HFFc6 (cell line): ENCODE data around the gene GOLGA8K. TPM values are rescaled to one million over a fixed set of nuclear protein-coding genes. Genes with fewer than 3 reads are reported as not detected.
"Not testable (repeated sequence)": the region's sequence is repeated elsewhere in the genome, so short reads cannot be mapped to it uniquely, and the experiment has no call there.

Source experiments
- DNase-seq: peaks from one replicate; pipeline ENCODE4 v3.0.0-alpha.2; 2018
- H3K27ac Mint-ChIP-seq: 2 replicates; pipeline ENCODE4 v1.8.0; 2020; ENCODE audit warnings: mild to moderate bottlenecking, mixed read lengths
- H3K27me3 Mint-ChIP-seq: 2 replicates; pipeline ENCODE4 v1.8.0; 2021; ENCODE audit warnings: mild to moderate bottlenecking, moderate library complexity, mixed read lengths; ENCODE audit not compliant: insufficient read depth
- H3K36me3 Mint-ChIP-seq: 2 replicates; pipeline ENCODE4 v1.8.0; 2021; ENCODE audit warnings: low read depth, mixed read lengths
- H3K4me1 Mint-ChIP-seq: 2 replicates; pipeline ENCODE4 v1.8.0; 2020; ENCODE audit warnings: low read depth, mixed read lengths
- H3K4me3 Mint-ChIP-seq: 2 replicates; pipeline ENCODE4 v1.8.0; 2020; ENCODE audit warnings: mild to moderate bottlenecking, moderate library complexity, mixed read lengths
- H3K9me3 Mint-ChIP-seq: 2 replicates; pipeline ENCODE4 v1.8.0; 2020; ENCODE audit warnings: mild to moderate bottlenecking, mixed read lengths
- total RNA-seq, 6 experiments: library from RNA; stranded (reverse); fragmentation: NEBNext Ultra II Directional; extraction: Animal tissue kit (Norgen Biotek cat#: 25700); gene quantifications; 2 replicates in 1 of 6; 3 replicates in 5 of 6; pipeline ENCODE4 v1.2.3, GENCODE V29; 2021

GOLGA8K gene
- total RNA-seq, 6 experiments from 2014 or later = not detected

GRCh38 chr15:32373707-32374106 lies 29.4 kb downstream of the GOLGA8K start:
- not testable (repeated sequence) for H3K4me1 Mint-ChIP-seq, H3K9me3 Mint-ChIP-seq, H3K36me3 Mint-ChIP-seq, H3K4me3 Mint-ChIP-seq, DNase-seq, H3K27ac Mint-ChIP-seq, H3K27me3 Mint-ChIP-seq

GRCh38 chr15:32372075-32372474 lies 31.0 kb downstream of the GOLGA8K start:
- H3K9me3 Mint-ChIP-seq, DNase-seq, H3K27me3 Mint-ChIP-seq, H3K36me3 Mint-ChIP-seq, H3K4me1 Mint-ChIP-seq, H3K4me3 Mint-ChIP-seq, H3K27ac Mint-ChIP-seq: not testable (repeated sequence)

DNA sequence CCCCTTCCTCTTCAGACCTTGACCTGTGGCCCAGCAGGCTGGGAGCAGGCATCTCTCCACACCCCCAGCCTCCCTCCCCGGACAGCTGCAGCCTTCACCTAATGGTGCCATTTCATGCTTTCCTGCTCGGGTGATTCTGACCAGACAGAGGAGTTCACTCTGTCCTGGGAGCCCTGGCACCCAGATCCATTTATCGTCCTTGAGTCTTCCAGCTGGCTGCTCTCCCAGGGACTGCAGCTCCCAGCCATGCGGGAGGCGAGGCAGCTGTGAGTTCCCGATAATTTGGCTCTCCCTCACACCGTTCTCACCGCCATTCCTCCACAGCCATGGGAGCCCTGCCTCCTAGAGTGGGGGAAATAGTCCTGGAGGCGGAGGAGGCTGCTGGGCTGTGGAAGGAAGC lies 32.6 kb downstream of the GOLGA8K start:
- not testable (repeated sequence) for H3K4me1 Mint-ChIP-seq, H3K9me3 Mint-ChIP-seq, H3K27ac Mint-ChIP-seq, H3K36me3 Mint-ChIP-seq, DNase-seq, H3K27me3 Mint-ChIP-seq, H3K4me3 Mint-ChIP-seq

- H3K4me3 Mint-ChIP-seq, H3K27me3 Mint-ChIP-seq, H3K27ac Mint-ChIP-seq, H3K36me3 Mint-ChIP-seq, H3K9me3 Mint-ChIP-seq, H3K4me1 Mint-ChIP-seq, DNase-seq: not testable (repeated sequence)
Measured at GRCh38 chr15:32370064-32370463, 33.0 kb downstream of the GOLGA8K start.

DNA sequence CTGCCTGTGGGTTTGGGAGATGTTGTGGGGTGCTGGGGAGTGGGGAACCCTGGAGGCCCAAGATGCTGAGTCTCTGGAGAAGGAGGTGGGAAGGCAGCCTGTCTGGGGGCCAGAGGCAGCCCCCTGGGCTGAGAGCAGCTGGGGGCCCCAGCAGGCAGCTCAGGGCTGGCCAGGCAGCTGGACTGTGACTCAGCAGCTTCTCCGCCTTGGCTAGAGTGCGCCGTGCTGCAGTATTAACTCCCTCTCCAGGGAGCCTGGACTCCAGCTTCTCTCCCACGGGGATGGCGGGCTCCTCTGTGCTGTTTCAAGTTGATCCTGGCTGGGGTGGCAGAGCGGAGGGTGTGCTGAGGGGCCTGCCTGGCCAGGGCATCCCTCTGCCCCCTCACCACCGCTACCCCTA lies 36.6 kb downstream of the GOLGA8K start:
- not testable (repeated sequence) for H3K9me3 Mint-ChIP-seq, H3K4me1 Mint-ChIP-seq, H3K27me3 Mint-ChIP-seq, DNase-seq, H3K36me3 Mint-ChIP-seq, H3K27ac Mint-ChIP-seq, H3K4me3 Mint-ChIP-seq

DNA sequence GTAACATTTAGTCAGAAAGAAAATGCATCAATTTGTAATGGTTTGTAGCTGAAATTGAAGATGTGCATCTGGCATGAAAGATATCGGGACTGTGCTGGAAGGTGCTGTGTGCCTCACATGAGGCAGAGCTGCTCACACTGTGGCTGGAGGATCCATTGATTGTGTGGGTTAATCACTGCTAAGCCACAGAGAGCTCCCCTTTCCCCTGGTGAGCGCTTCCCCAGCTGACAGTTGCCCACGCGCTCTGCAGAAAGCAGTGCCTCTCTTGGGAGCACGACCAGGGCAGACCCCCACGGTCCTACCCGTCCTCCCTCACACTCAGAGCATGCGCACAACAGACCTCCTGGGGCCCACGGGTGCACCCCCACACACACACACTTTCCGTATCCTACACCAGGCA lies 37.1 kb downstream of the GOLGA8K start:
- not testable (repeated sequence) for H3K4me1 Mint-ChIP-seq, H3K27me3 Mint-ChIP-seq, H3K9me3 Mint-ChIP-seq, H3K27ac Mint-ChIP-seq, H3K36me3 Mint-ChIP-seq, DNase-seq, H3K4me3 Mint-ChIP-seq

- H3K4me3 Mint-ChIP-seq, DNase-seq, H3K27me3 Mint-ChIP-seq, H3K36me3 Mint-ChIP-seq, H3K9me3 Mint-ChIP-seq, H3K27ac Mint-ChIP-seq, H3K4me1 Mint-ChIP-seq: not testable (repeated sequence)
Measured at GRCh38 chr15:32364944-32365343, 38.1 kb downstream of the GOLGA8K start.

GRCh38 chr15:32363449-32363848 lies 39.6 kb downstream of the GOLGA8K start:
- DNase-seq, H3K27ac Mint-ChIP-seq, H3K4me3 Mint-ChIP-seq, H3K36me3 Mint-ChIP-seq, H3K4me1 Mint-ChIP-seq, H3K9me3 Mint-ChIP-seq, H3K27me3 Mint-ChIP-seq: not testable (repeated sequence)

- H3K9me3 Mint-ChIP-seq, H3K27me3 Mint-ChIP-seq, DNase-seq, H3K27ac Mint-ChIP-seq, H3K4me3 Mint-ChIP-seq, H3K4me1 Mint-ChIP-seq, H3K36me3 Mint-ChIP-seq: not testable (repeated sequence)
Measured at GRCh38 chr15:32361662-32362061, 41.4 kb downstream of the GOLGA8K start.

DNA sequence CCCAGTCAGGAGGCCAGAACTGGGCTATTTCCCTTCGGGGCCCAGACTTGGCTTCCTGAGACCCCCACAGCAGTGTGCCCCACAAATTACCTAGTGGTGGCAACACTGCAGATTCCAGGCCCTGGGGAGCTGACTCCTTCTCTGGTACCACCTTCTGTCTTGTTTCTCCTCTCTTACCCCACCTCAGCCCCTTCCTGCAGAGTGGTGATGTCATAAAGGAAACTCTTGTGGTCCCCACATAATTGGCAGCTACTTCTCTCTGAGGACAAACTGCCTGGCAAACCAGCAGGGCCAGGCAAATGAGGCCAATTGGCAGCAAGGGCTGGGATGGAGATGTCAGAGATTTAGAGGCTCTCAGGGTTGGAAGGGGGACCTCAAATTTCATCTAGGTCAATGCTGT lies 44.6 kb downstream of the GOLGA8K start:
- not testable (repeated sequence) for H3K36me3 Mint-ChIP-seq, H3K27me3 Mint-ChIP-seq, H3K4me1 Mint-ChIP-seq, H3K27ac Mint-ChIP-seq, DNase-seq, H3K4me3 Mint-ChIP-seq, H3K9me3 Mint-ChIP-seq

GRCh38 chr15:32356909-32357308 lies 46.2 kb downstream of the GOLGA8K start:
- H3K4me1 Mint-ChIP-seq, H3K36me3 Mint-ChIP-seq, H3K27me3 Mint-ChIP-seq, DNase-seq, H3K9me3 Mint-ChIP-seq, H3K4me3 Mint-ChIP-seq, H3K27ac Mint-ChIP-seq: not testable (repeated sequence)

DNA sequence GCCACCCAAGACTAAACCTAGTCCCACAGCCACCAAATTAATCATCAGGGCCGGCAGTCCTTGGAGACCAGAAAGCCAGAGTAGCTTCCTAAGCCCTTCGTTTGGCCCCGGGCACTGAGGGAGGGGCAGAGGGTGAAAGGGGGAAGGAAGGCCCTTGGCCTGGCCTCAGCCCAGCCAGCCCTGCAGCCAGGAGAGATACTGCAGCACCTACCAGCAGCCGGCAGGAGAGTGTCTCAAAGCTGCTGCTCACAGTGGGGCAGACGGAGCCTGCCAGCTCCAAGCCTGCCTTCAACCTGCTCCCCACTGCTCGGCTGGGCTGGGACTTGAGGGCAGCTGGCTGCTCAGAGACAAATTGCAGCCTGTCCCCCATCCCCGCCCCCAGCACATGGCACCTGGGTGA lies 50.3 kb downstream of the GOLGA8K start:
- not testable (repeated sequence) for DNase-seq, H3K4me3 Mint-ChIP-seq, H3K27ac Mint-ChIP-seq, H3K27me3 Mint-ChIP-seq, H3K4me1 Mint-ChIP-seq, H3K36me3 Mint-ChIP-seq, H3K9me3 Mint-ChIP-seq

DNA sequence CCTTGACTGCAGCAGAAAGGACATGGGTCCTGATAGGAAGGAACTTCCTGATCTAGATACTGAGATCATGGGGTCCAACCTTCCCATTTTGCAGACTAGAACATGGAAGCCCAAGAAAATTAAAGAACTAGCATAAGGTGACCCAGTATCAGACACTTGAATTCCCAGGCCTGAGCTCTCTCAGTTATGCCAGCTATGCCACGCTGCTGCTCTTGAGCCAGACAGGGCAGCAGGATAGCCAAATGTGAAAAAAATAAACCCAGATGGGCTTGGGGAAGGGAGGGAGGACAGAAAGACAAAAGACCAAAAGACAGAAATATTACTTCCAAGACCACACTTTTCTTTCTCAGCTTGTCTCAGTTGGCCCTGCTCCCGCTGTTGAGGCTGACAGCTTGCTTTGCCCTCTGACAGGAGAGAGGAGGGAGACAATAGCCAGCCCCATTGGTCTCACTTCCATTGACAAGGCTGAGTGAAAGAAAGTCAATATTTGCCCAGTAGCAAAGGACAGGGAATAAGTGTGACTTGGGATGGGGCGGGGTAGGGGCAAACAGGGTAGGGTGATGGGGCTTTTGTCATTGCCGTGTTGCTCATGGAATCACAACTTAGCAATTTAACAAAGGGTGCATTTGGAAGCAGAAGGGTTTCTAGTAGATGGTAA lies 52.4 kb downstream of the GOLGA8K start:
- not testable (repeated sequence) for H3K36me3 Mint-ChIP-seq, H3K9me3 Mint-ChIP-seq, H3K4me3 Mint-ChIP-seq, DNase-seq, H3K27ac Mint-ChIP-seq, H3K4me1 Mint-ChIP-seq, H3K27me3 Mint-ChIP-seq

DNA sequence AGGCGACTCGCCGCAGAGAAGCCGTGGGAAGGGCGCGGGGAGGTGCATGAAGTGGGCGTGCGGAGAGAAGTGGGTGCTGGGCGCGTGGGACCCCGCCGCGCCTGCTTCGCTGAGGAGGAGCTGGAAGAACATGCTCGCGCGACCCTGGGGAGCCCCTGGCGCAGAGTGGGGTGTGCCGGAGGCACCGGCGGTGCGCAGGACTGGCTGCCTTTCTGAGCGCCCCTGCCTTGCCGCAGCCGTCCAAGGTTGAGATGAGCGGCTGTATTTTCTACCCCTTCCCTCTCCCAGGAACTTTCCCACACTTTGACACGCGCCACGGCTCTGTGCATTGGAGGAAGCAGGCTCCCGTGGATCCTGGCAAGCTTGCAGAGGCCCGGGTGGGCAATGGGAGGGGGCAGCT lies 56.1 kb downstream of the GOLGA8K start:
- H3K36me3 Mint-ChIP-seq, DNase-seq, H3K27me3 Mint-ChIP-seq, H3K4me1 Mint-ChIP-seq, H3K27ac Mint-ChIP-seq, H3K4me3 Mint-ChIP-seq, H3K9me3 Mint-ChIP-seq: not testable (repeated sequence)

DNA sequence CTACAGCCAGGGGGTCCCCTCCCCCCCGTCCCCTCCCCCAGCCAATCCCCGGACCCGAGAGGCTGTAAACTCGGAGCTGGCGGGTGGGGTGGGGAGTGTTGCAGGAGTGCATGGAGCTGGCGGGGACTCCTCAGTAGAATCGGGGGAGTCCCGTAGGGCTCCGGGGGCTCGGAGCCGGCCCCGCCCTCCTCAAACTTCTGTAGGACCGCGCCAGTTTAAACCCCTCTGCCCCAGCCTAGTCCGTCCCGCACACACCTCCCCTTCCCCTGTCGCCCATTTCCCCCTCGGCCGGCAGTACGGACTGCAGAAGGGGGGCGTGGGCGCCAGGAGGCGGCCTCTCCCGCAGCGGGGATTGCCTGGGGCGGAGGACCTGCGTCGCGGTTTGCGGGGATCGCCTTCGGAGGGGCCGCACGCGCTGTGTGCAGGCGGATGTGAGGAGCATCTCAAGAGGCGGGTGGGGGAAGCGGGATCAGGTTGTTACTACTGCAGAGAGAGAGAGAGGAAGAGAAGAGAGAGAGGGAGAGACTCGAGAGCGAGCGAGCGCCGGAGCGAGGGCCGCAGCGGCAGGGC lies 57.0 kb downstream of the GOLGA8K start:
- not testable (repeated sequence) for H3K27me3 Mint-ChIP-seq, H3K4me3 Mint-ChIP-seq, H3K9me3 Mint-ChIP-seq, DNase-seq, H3K36me3 Mint-ChIP-seq, H3K27ac Mint-ChIP-seq, H3K4me1 Mint-ChIP-seq
